ENCODE data around the gene PPM1B.

GRCh38 chr2:44134848-44135247 lies 33.8 kb upstream of the PPM1B start:
- TF ChIP-seq CTCF (IDR thresholded peaks at IDR 0.05): no peak
- TF ChIP-seq POLR2A (IDR thresholded peaks at IDR 0.05): no peak
